COR-L47 (cell line): ENCODE measurements around the gene TDP2.

Experiments used
- DNase-seq: peaks from one replicate; lab custom pipeline; 2025; lab: John Stamatoyannopoulos, UW

Gene TDP2

GRCh38 chr6:24666641-24667377, at the start of gene TDP2, which contains the start of gene ACOT13:
Gene TDP2 (minus strand): TSS chr6:24666899. CDS start chr6:24666862, 37 bp downstream.
Gene ACOT13 (plus strand): TSS chr6:24667077. CDS start chr6:24667264, 187 bp downstream.
- DNase-seq: peak; percentile 97

- DNase-seq: no peak
These were observed 44.0 kb upstream of the TDP2 start for GRCh38 chr6:24710519-24711303.

- DNase-seq: no peak
These were observed 42.5 kb upstream of the TDP2 start for GRCh38 chr6:24709014-24709711.

GRCh38 chr6:24708612-24709011, 41.9 kb upstream of the TDP2 start:
- no peak for DNase-seq

- DNase-seq: no peak
These were observed 37.8 kb upstream of the TDP2 start for GRCh38 chr6:24704468-24704867.

GRCh38 chr6:24702720-24703282, 36.1 kb upstream of the TDP2 start:
- DNase-seq: no peak

- DNase-seq: no peak
These were observed 33.0 kb upstream of the TDP2 start for GRCh38 chr6:24699521-24700359.

- DNase-seq: no peak
These were observed 29.4 kb upstream of the TDP2 start for GRCh38 chr6:24696097-24696496.

- peak; percentile 34 for DNase-seq
These were observed 28.9 kb upstream of the TDP2 start for GRCh38 chr6:24695635-24696034.

- DNase-seq: no peak
These were observed 27.5 kb upstream of the TDP2 start for GRCh38 chr6:24694198-24694597.

GRCh38 chr6:24692848-24693592, 26.3 kb upstream of the TDP2 start:
- no peak for DNase-seq

GRCh38 chr6:24692415-24692814, 25.7 kb upstream of the TDP2 start:
- no peak for DNase-seq

GRCh38 chr6:24692003-24692402, 25.3 kb upstream of the TDP2 start:
- DNase-seq: no peak

GRCh38 chr6:24691550-24691949, 24.9 kb upstream of the TDP2 start:
- no peak for DNase-seq

- DNase-seq: no peak
These were observed 23.9 kb upstream of the TDP2 start for GRCh38 chr6:24690593-24690992.

GRCh38 chr6:24689964-24690363, 23.3 kb upstream of the TDP2 start:
- DNase-seq: no peak

GRCh38 chr6:24686946-24687345, 20.2 kb upstream of the TDP2 start:
- no peak for DNase-seq

- no peak for DNase-seq
These were observed 19.7 kb upstream of the TDP2 start for GRCh38 chr6:24686408-24686807.

- DNase-seq: no peak
These were observed 16.9 kb upstream of the TDP2 start for GRCh38 chr6:24683297-24684296.
